ENCODE data around the gene LSM14A. TPM values are rescaled to one million over a fixed set of nuclear protein-coding genes. Genes with fewer than 3 reads are reported as not detected.
"Not testable (repeated sequence)": the region's sequence is repeated elsewhere in the genome, so short reads cannot be mapped to it uniquely, and the experiment has no call there.

LSM14A gene
- total RNA-seq, 2 experiments from 2014 or later = 112 to 116 TPM

DNA sequence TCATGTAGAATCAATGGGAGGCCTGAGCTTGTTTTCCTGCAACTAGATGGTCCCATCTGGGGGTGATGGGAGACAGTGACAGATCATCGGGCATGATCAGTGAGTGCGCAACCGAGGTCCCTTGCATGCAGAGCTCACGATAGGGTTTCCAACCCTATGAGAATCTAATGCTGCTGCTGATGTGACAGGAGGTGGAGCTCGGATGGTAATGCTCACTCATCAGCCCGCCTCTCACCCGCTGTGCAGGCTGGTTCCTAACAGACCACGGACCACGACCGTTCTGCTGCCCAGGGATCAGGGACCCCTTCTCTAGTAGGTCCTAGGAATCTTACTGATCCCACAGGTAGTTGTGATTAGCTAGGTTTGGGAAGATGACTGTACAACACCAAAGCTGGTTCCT lies 58.5 kb downstream of the LSM14A start:
- no peaks in the 10 kb centered on the region for H3K9me3 Mint-ChIP-seq (ENCODE audit: low read depth)

DNA sequence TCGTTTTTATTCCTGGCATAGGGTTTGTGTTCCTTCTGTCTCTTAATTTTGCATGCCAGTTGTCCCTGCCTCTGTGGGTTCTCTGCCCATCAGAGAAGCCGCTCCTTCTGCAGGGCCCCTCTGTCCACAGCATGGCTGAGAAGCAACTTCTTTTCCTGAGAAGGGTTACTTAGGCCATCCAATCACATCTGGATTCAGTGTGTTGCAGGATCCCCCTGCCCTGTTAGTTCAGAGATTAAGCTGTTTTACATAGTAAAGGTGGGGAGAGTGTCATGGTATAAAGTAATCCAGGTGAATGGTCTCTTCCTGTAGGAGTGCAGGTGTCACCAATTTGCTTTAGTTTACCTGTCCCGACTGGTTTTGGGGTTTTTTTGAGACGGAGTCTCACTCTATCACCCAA lies 59.1 kb downstream of the LSM14A start:
- DNase-seq (no peak), ATAC-seq (no peak)
- no peak overlapping the region for H3K4me3 Mint-ChIP-seq
- CTCF ChIA-PET = interaction anchor here (0.9 to 2.4 kb wide), 3 partner anchors 9 to 115 kb away, joined by 3 to 6 read pairs (median 6); no protein-coding TSS in a partner anchor
- peaks cover 55% of the 10 kb centered on the region for H3K4me1 Mint-ChIP-seq
- no peaks in the 10 kb centered on the region for H3K27me3 Mint-ChIP-seq
- H3K27ac Mint-ChIP-seq = no peak overlapping the region
- no peaks in the 10 kb centered on the region for H3K9me3 Mint-ChIP-seq (ENCODE audit: low read depth)
- peaks cover 37% of the 10 kb centered on the region for H3K36me3 Mint-ChIP-seq

More for the DNA sequence above, 58.5 kb downstream of the LSM14A start:
- Mint-ChIP-seq H3K27me3 (no peaks in the 10 kb centered on the region), H3K27ac (no peak overlapping the region), H3K4me3 (no peak overlapping the region), H3K36me3 (peaks cover 39% of the 10 kb centered on the region), H3K4me1 (peaks cover 61% of the 10 kb centered on the region)
- DNase-seq (no peak), ATAC-seq (no peak)
- CTCF ChIA-PET = interaction anchor here (0.9 to 2.4 kb wide), 2 partner anchors 10 to 115 kb away, joined by 3 to 6 read pairs; no protein-coding TSS in a partner anchor

DNA sequence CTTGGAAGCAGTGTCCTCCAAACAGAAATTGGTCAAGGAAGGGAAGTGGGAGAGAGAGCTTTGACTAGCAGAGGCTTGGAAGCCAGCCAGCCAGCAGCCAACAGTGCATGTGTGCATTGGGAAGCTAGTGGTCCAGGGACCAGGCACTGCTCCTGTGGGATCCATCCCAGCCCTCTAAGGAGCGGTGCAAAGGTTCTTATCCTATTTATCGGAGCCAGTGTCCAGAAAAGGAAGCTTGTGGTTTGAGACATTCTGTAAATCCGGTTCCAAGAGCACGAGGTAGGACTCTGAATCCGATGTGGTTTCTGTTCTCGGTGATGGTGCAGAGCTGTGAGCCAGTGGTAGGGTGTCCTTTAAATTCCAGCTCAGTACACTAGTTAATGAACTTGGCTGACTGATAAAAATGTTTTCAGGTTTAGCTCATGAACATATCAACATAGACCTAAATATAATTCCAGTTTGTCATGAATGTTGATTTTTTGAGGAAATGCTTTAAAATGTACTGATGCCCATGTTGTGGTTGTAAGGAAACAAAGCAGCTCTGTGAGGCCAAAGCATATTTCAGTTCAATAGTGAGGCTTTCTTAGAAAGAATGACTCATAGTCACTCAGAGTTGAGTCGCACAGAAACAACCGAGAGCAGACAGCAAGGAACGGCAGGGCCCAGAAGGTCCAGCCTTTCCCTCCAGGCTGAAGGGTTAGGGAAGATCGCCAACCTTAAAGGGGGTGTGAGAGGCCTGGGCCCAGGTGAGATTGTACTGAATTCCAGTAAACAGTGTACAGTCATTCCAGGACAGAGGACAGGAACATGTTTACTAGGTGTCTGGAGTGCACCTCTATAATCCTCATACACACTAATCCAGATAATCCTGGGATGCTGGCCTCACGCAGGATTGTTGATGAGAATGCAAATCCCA lies 60.5 kb downstream of the LSM14A start:
- CTCF ChIA-PET = interaction anchor here (1.2 to 2.4 kb wide), 9 partner anchors 10 to 113 kb away, joined by 3 to 6 read pairs (median 4); no protein-coding TSS in a partner anchor
- DNase-seq (peak; percentile 60), ATAC-seq (peak; percentile 90)
- Mint-ChIP-seq H3K36me3 (peaks cover 27% of the 10 kb centered on the region), H3K27me3 (no peaks in the 10 kb centered on the region), H3K9me3 (ENCODE audit: low read depth) (no peaks in the 10 kb centered on the region), H3K4me1 (peaks cover 42% of the 10 kb centered on the region), H3K27ac (peak overlapping the region; percentile 73), H3K4me3 (peak overlapping the region; percentile 52)

DNA sequence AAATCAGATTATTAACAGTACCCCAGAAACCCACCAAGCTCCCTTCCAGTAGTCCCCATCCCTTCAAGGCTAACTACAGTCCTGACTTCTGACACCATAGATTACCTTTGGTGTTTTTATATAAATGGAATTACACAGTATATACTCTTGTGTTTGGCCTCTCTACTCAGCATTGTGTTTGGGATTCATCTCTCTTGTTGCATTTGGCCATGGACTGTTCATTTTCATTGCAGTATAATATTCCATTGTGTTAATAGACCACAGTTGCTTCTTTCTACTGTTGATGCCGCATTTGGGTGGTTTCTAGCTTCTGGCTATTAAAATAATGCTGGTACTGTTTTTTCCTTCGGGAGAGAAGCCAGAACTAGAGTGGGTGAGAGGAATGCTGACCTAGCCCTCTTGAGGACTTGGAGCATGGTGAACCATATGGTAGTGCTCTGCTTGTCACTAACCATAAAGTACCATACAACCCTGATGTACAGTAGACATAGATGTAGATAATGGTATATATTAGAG lies 63.2 kb downstream of the LSM14A start:
- DNase-seq (no peak), ATAC-seq (no peak)
- CTCF ChIA-PET = interaction anchor here (1.1 to 1.3 kb wide), 2 partner anchors 10 to 14 kb away, joined by 3 to 5 read pairs; no protein-coding TSS in a partner anchor
- Mint-ChIP-seq H3K27me3 (no peaks in the 10 kb centered on the region), H3K27ac (no peak overlapping the region), H3K4me3 (no peak overlapping the region), H3K4me1 (peaks cover 29% of the 10 kb centered on the region), H3K36me3 (peaks cover 10% of the 10 kb centered on the region), H3K9me3 (ENCODE audit: low read depth) (no peaks in the 10 kb centered on the region)

DNA sequence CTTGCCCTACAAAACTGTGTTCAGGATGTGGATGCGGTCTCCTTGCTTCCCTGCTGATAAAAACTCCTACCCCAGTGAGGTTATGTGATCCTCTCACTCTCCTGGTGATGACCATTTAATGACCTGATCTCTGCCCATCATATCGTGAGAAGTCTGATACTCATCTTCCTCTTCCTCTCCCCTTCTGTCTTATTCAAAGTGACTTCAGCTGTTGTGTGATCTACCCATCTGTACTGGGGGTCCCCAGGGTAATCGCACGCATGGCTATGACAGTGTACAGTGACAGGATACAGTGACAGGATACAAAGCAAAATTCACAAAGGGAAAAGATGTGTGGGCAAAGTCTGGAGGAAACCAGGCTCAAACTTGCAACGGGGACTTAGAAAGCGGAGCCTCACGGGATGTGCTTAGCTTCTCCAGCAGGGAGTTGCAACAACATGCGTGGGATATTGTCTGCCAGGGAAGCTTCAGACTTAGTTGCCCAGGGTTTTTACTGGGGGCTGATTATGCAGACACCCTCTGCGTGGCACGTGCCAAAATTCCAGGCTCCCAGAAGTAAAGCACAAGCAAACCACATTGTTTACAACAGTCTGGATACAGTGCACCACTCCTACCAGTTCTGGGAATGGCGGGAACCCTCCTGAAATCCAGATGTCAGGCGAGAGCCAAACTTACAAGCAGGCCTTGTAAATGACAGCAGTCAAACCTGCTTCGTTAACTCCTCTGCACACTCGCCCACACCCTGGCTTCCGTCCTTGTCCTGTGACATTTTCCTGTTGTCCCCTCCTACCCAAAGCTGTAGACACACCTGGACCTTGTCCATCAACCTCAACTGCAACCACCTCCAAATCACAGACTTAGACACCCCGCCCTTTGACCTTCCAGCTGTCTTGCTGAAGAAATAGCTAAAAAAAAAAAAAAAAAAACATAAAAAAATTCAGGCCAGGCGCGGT lies 64.0 kb downstream of the LSM14A start:
- no peak for DNase-seq
- no peaks in the 10 kb centered on the region for H3K9me3 Mint-ChIP-seq (ENCODE audit: low read depth)
- peaks cover 22% of the 10 kb centered on the region for H3K4me1 Mint-ChIP-seq
- H3K27me3 Mint-ChIP-seq = no peaks in the 10 kb centered on the region
- no peak for ATAC-seq
- CTCF ChIA-PET = interaction anchor here (1.1 to 1.9 kb wide), 2 partner anchors 11 to 13 kb away, joined by 3 to 5 read pairs; no protein-coding TSS in a partner anchor
- no peak overlapping the region for H3K4me3 Mint-ChIP-seq
- H3K36me3 Mint-ChIP-seq = peaks cover 10% of the 10 kb centered on the region
- no peak overlapping the region for H3K27ac Mint-ChIP-seq

DNA sequence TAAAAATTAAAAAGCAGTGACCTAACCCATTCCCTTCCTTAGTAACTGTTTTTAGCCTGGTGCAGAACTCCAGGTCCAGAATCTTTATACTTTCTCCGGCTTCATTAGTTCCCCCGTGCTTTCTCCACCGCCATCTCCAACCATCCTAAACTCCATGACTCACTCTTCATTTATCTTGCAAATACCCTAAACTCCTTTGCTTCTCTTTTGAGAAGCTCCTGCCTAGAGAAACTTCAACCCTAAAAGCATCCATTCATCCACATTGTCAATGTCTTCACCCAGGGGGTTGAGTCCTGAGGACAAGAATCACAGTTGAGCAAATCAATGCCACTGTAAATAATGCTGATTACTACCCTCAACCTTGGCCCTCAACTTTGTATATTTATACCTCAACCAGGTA lies 65.0 kb downstream of the LSM14A start:
- no peaks in the 10 kb centered on the region for H3K27me3 Mint-ChIP-seq
- CTCF ChIA-PET = interaction anchor here (1.9 kb wide), 1 partner anchor 11 kb away, joined by 5 read pairs; no protein-coding TSS in a partner anchor
- H3K4me1 Mint-ChIP-seq = peaks cover 14% of the 10 kb centered on the region
- H3K9me3 Mint-ChIP-seq (ENCODE audit: low read depth) = no peaks in the 10 kb centered on the region
- DNase-seq = no peak
- ATAC-seq = no peak
- H3K36me3 Mint-ChIP-seq = peaks cover 10% of the 10 kb centered on the region
- no peak overlapping the region for H3K4me3 Mint-ChIP-seq
- no peak overlapping the region for H3K27ac Mint-ChIP-seq

DNA sequence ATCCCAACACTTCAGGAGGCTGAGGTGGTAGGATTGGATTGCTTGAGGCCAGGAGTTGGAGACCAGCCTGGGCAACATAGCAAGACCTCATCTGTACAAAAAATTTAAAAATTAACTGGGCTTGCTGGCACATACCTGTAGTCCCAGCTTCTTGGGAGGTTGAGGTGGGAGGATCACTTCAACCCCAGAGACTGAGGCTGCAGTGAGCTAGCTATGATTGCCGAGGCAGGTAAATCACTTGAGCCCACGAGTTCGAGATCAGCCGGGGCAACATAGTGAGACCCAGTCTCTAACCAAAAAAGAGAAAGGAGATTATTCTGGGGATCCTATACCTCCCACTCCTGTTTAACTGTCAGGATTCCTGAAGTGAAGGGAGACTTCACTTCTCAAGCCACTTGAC lies 65.6 kb downstream of the LSM14A start:
- no peak overlapping the region for H3K4me3 Mint-ChIP-seq
- peaks cover 7% of the 10 kb centered on the region for H3K4me1 Mint-ChIP-seq
- ATAC-seq (no peak), DNase-seq (no peak)
- no peaks in the 10 kb centered on the region for H3K9me3 Mint-ChIP-seq (ENCODE audit: low read depth)
- no peaks in the 10 kb centered on the region for H3K27me3 Mint-ChIP-seq
- CTCF ChIA-PET = interaction anchor here (1.9 kb wide), 1 partner anchor 12 kb away, joined by 5 read pairs; no protein-coding TSS in a partner anchor
- peaks cover 8% of the 10 kb centered on the region for H3K36me3 Mint-ChIP-seq
- no peak overlapping the region for H3K27ac Mint-ChIP-seq

DNA sequence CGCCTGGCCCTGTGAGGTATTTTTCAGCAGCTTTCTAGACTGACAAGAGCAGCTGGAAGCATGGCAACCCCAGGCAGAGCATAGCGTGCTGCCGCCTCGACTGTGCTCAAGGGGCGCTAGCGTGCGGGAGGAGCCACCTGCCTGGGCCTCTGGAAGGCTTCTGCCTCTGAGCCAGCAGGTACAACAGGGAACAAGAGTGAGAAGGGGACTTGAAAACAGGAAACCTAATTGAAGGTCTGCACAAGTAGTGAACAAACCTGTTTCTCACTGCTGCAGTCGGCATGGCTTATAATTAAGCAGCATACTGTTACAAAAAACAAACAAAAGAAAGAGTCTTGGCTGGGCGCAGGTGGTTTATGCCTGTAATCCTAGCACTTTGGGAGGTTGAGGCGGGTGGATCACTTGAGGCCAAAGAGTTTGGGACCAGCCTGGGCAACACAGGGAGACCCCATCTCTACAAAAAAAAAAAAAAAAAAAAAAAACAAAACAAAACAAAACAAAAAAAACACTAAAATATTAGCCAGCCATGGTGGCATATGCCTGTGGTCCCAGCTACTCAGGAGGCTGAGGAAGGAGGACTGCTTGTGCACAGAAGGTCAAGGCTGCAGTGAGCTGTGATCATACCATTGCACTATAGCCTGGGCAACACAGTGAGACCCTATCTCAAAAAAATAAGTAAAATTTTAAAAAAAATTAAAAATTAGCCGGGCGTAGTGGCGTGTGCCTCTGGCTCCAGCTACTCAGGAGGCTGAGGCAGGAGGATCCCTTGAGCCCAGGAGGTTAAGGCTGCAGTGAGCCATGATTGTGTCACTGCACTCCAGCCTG lies 69.4 kb downstream of the LSM14A start:
- H3K27ac Mint-ChIP-seq = no peak overlapping the region
- no peak for ATAC-seq
- no peaks in the 10 kb centered on the region for H3K9me3 Mint-ChIP-seq (ENCODE audit: low read depth)
- no peak overlapping the region for H3K4me3 Mint-ChIP-seq
- CTCF ChIA-PET = no interaction called here
- no peaks in the 10 kb centered on the region for H3K27me3 Mint-ChIP-seq
- peaks cover 2% of the 10 kb centered on the region for H3K4me1 Mint-ChIP-seq
- no peaks in the 10 kb centered on the region for H3K36me3 Mint-ChIP-seq
- DNase-seq = no peak

DNA sequence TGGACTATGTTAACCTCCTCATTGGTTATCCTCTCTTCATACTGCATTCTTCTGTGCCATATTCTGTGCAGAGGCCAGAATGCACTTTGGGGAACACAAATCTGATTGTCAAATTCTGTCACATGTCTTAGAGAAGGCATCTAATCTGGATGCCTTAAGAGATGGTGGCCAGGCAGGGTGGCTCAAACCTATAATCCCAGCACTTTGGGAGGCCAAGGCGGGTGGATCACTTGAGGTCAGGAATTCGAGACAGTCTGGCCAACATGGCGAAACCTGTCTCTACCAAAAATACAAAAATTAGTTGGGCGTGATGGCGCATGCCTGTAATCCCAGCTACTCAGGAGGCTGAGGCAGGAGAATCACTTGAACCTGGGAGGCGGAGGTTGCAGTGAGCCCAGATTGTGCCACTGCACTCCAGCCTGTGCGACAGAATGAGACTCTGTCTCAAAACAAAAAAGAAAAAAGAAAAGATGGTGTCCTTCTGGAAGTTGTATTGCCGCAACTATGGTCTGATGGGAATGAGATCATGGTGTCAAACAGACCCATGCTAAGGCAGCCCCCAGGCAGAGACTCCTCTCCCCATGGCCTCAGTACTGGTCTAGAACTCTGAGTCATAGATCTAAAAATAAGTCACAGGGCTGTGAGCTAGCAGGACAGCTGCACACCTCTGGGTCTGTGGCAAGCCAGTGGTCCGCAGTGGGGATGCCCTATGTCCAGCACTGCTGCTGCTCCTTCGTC lies 71.0 kb downstream of the LSM14A start:
- CTCF ChIA-PET; DNase-seq; H3K9me3 Mint-ChIP-seq (ENCODE audit: low read depth); H3K27ac Mint-ChIP-seq; H3K36me3 Mint-ChIP-seq; H3K4me3 Mint-ChIP-seq; H3K4me1 Mint-ChIP-seq; ATAC-seq; H3K27me3 Mint-ChIP-seq: not testable (repeated sequence)

DNA sequence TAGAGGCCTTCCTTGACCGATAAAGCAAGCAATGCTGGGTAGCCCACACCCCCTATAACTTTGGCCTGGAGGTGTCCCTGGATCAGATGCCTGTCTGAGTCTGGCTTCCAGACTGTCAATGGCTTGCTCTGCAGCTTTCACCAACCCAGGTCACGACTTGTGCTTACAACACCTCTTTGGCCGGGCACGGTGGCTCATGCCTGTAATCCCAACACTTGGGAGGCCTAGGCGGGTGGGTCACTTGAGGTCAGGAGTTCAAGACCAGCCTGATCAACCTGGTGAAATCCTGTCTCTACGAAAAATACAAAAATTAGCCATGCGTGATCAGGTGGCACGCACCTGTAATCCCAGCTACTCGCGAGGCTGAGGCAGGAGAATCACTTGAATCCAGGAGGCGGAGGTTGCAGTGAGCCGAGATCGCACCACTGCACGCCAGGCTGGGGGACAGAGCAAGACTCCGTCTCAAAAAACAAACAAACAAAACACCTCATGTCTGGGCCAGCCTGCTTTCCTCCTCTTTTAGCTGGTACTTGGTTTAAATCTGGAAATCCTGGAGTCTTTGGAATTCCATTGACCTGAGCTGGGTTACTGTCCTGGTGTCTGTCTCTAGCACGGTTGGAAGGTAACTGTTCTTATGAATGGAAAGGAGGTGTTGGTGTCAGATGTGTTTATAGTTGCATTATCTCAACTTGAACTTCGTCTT lies 71.7 kb downstream of the LSM14A start:
- DNase-seq = no peak
- no peaks in the 10 kb centered on the region for H3K9me3 Mint-ChIP-seq (ENCODE audit: low read depth)
- H3K27ac Mint-ChIP-seq = no peak overlapping the region
- H3K36me3 Mint-ChIP-seq = no peaks in the 10 kb centered on the region
- H3K27me3 Mint-ChIP-seq = no peaks in the 10 kb centered on the region
- no peak for ATAC-seq
- H3K4me3 Mint-ChIP-seq = no peak overlapping the region
- H3K4me1 Mint-ChIP-seq = peaks cover 2% of the 10 kb centered on the region
- CTCF ChIA-PET = no interaction called here

DNA sequence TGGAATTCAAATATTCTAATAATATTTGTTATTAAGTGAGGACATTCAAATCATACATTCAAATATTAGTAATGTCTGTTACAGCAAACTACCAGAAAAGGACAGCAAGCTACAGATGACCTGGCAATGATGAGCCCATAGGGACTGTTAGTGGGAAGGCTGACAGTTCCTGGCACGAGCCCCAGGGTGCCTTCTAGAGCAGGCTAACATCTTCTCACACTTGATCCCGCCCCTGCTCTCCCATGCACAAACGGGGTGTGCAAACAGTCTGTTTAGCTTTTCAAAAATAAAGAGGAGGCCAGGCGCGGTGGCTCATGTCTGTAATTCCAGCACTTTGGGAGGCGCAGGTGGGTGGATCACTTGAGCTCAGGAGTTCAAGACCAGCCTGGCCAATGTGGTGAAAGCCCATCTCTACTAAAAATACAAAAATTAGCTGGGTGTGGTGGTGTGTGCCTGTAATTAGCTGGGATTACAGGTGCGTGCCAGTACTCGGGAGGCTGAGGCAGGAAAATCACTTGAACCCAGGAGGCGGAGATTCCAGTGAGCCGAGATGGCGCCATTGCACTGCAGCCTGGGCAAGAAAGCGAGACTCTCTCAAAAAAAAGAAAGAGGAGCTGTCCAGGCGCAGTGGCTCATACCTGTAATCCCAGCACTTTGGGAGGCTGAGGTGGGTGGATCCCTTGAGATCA lies 72.5 kb downstream of the LSM14A start:
- no peaks in the 10 kb centered on the region for H3K36me3 Mint-ChIP-seq
- CTCF ChIA-PET = interaction anchor here (1.3 kb wide), 1 partner anchor 19 kb away, joined by 3 read pairs; no protein-coding TSS in a partner anchor
- no peak overlapping the region for H3K27ac Mint-ChIP-seq
- H3K27me3 Mint-ChIP-seq = no peaks in the 10 kb centered on the region
- ATAC-seq (no peak), DNase-seq (no peak)
- H3K4me3 Mint-ChIP-seq = no peak overlapping the region
- H3K4me1 Mint-ChIP-seq = peaks cover 2% of the 10 kb centered on the region
- H3K9me3 Mint-ChIP-seq (ENCODE audit: low read depth) = no peaks in the 10 kb centered on the region

Measured in activated CD8-positive, alpha-beta memory T cell treated with anti-CD3 and anti-CD28 coated beads, Interleukin-2, amount 10 ng/mL, durations not matched to agents 7 days and 5 days (primary cell).